Central memory CD4-positive, alpha-beta T cell (primary cell): ENCODE measurements around the gene SYNE1.
"Not testable (repeated sequence)": the region's sequence is repeated elsewhere in the genome, so short reads cannot be mapped to it uniquely, and the experiment has no call there.

Source experiments
- DNase-seq: peaks from one replicate; pipeline ENCODE4 v3.0.0; 2022

SYNE1 gene

GRCh38 chr6:152167641-152168603, 469.2 kb downstream of the SYNE1 start:
- no peak for DNase-seq

- DNase-seq = no peak
Measured at GRCh38 chr6:152166897-152167296, 470.3 kb downstream of the SYNE1 start.

GRCh38 chr6:152166497-152166896, 470.7 kb downstream of the SYNE1 start:
- DNase-seq = no peak

GRCh38 chr6:152164957-152165356, 472.2 kb downstream of the SYNE1 start:
- DNase-seq = no peak

GRCh38 chr6:152161501-152161900, 475.7 kb downstream of the SYNE1 start:
- no peak for DNase-seq

GRCh38 chr6:152160346-152160745, 476.8 kb downstream of the SYNE1 start:
- no peak for DNase-seq

GRCh38 chr6:152155792-152156191, 481.4 kb downstream of the SYNE1 start:
- no peak for DNase-seq

GRCh38 chr6:152154559-152155356, 482.4 kb downstream of the SYNE1 start:
- no peak for DNase-seq

- DNase-seq = no peak
Measured at GRCh38 chr6:152151920-152152319, 485.2 kb downstream of the SYNE1 start.

- DNase-seq = no peak
Measured at GRCh38 chr6:152150196-152150595, 487.0 kb downstream of the SYNE1 start.

GRCh38 chr6:152148412-152148811, 488.8 kb downstream of the SYNE1 start:
- no peak for DNase-seq

- no peak for DNase-seq
Measured at GRCh38 chr6:152147269-152147668, 489.9 kb downstream of the SYNE1 start.

- no peak for DNase-seq
Measured at GRCh38 chr6:152146385-152146784, 490.8 kb downstream of the SYNE1 start.

- DNase-seq = no peak
Measured at GRCh38 chr6:152143359-152143758, 493.8 kb downstream of the SYNE1 start.

- no peak for DNase-seq
Measured at GRCh38 chr6:152142105-152142504, 495.1 kb downstream of the SYNE1 start.

- DNase-seq = not testable (repeated sequence)
Measured at GRCh38 chr6:152138344-152138743, 498.8 kb downstream of the SYNE1 start.

- no peak for DNase-seq
Measured at GRCh38 chr6:152136449-152136825, 500.7 kb downstream of the SYNE1 start.

GRCh38 chr6:152135755-152136448, 501.3 kb downstream of the SYNE1 start:
- no peak for DNase-seq

GRCh38 chr6:152130441-152130840, 506.7 kb downstream of the SYNE1 start:
- DNase-seq = no peak

GRCh38 chr6:152129691-152130151, 507.4 kb downstream of the SYNE1 start:
- no peak for DNase-seq

- DNase-seq = no peak
Measured at GRCh38 chr6:152127432-152128165, 509.6 kb downstream of the SYNE1 start.

GRCh38 chr6:152124429-152125074, 512.6 kb downstream of the SYNE1 start:
- DNase-seq = peak; percentile 11
